Subcutaneous abdominal adipose tissue (tissue), 5 donors: ENCODE results near the gene SLC39A7.

ENCODE experiments used
- H3K27ac ChIP-seq: one replicate; pipeline ENCODE4 v1.7.0; 2013; ENCODE audit warnings: low read depth, mild to moderate bottlenecking, inconsistent platforms, low read length, moderate library complexity
- H3K27me3 ChIP-seq, 5 donors: one replicate each; pipeline ENCODE4 v1.7.0; 2013; ENCODE audit warnings: low read length in 5 of 5, inconsistent platforms in 1 of 5; ENCODE audit not compliant: control insufficient read depth in 5 of 5, insufficient read depth in 4 of 5
- H3K36me3 ChIP-seq, 5 donors: one replicate each; pipeline ENCODE4 v1.7.0; 2013; ENCODE audit warnings: low read length in 5 of 5; ENCODE audit not compliant: control insufficient read depth in 5 of 5, insufficient read depth in 5 of 5
- H3K4me1 ChIP-seq, 5 donors: one replicate each; pipeline ENCODE4 v1.7.0; 2013; ENCODE audit warnings: low read length in 5 of 5, mild to moderate bottlenecking in 3 of 5, moderate library complexity in 1 of 5; ENCODE audit not compliant: control insufficient read depth in 5 of 5, insufficient read depth in 5 of 5
- H3K4me3 ChIP-seq, 5 donors: one replicate each; pipeline ENCODE4 v1.7.0; 2013; ENCODE audit warnings: low read length in 5 of 5, low read depth in 1 of 5
- H3K9ac ChIP-seq, 5 donors: one replicate each; pipeline ENCODE4 v1.7.0; 2013; ENCODE audit warnings: low read length in 5 of 5, mild to moderate bottlenecking in 4 of 5, moderate library complexity in 3 of 5
- H3K9me3 ChIP-seq, 5 donors: one replicate each; pipeline ENCODE4 v1.7.0; 2013; ENCODE audit warnings: low read length in 5 of 5; ENCODE audit not compliant: control insufficient read depth in 5 of 5
- donor health status: healthy.
- donor health status: healthy.
- donor health status: healthy.
- donor health status: healthy.
- donor health status: healthy.

Gene SLC39A7

DNA sequence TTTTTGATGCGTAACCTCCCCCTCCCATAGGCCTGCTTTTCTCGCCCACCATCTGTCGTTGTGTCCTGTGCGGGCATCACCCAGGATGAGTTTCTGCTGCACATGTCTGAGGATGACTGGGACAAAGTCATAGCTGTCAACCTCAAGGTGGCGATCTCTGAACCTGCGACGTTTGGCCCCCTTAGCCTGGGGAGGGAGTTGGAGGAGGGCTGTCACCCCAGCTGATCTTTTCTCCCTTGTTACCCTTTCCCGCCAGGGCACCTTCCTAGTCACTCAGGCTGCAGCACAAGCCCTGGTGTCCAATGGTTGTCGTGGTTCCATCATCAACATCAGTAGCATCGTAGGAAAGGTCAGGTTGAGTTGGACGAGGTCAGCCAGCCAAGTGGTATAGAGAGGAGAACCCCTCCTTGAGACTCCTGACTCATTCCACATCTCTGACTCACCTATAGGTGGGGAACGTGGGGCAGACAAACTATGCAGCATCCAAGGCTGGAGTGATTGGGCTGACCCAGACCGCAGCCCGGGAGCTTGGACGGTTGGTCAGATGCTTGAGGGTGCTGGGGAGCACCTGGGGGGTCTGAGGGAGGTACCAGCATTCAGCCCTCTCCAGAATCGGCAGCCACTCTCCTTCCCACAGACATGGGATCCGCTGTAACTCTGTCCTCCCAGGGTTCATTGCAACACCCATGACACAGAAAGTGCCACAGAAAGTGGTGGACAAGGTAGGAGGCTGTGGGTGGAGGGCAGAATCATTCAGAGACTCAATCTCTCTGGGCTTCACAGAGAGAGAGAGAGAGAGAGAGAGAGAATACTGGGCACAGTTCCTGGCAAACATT, 4.7 kb downstream of the SLC39A7 start:
- Histone ChIP-seq H3K4me1 (peaks cover 14 to 53% (median 46%) of the 10 kb centered on the region in 5 donors), H3K27ac (no peak overlapping the region), H3K9ac (peak overlapping the region in 4 of 5 donors; percentile 76 to 87 (median 84)), H3K9me3 (no peaks in the 10 kb centered on the region), H3K4me3 (peak overlapping the region; percentile 60 to 88 (median 79)), H3K36me3 (peaks cover 7 to 34% (median 31%) of the 10 kb centered on the region in 5 donors), H3K27me3 (no peaks in the 10 kb centered on the region)

DNA sequence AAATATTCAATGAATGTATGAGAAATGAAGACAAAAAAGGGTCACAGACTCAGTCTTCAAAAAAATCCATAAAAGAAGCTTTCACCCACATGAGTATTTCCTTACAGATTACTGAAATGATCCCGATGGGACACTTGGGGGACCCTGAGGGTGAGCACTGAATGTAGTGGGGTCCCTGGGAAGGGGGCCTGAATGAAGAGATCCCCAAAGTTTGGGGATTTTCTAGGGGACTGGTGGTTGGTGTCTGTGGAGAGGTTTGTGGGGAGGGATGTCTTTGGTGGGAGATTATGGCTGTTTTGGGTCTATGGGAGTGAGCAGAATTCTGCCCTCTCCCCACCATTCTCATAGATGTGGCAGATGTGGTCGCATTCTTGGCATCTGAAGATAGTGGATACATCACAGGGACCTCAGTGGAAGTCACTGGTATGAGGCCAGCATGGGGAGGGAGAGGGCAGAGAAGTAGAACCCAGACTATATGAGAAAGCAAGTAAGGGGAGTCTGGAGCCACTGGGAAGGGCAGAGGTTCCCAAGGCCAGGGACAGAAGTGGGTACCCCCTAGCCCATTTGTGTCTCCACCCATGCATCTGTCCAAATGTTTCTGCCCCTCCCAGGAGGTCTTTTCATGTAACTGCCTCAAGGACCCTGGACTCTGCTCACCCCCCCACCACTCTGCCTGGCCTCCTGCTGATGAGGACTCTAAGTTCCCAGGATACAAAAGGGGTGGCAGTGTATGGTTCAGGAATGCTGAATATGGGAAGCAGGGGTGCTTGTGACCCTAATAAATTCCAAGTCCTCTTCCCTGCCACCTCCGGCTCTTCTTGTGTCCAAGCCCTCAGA, 5.6 kb downstream of the SLC39A7 start:
- no peaks in the 10 kb centered on the region for H3K9me3 ChIP-seq
- peaks cover 7 to 40% (median 34%) of the 10 kb centered on the region in 5 donors for H3K36me3 ChIP-seq
- no peak overlapping the region for H3K9ac ChIP-seq
- H3K27me3 ChIP-seq: no peaks in the 10 kb centered on the region
- H3K4me3 ChIP-seq: no peak overlapping the region
- peaks cover 14 to 50% (median 44%) of the 10 kb centered on the region in 5 donors for H3K4me1 ChIP-seq
- H3K27ac ChIP-seq: no peak overlapping the region

DNA sequence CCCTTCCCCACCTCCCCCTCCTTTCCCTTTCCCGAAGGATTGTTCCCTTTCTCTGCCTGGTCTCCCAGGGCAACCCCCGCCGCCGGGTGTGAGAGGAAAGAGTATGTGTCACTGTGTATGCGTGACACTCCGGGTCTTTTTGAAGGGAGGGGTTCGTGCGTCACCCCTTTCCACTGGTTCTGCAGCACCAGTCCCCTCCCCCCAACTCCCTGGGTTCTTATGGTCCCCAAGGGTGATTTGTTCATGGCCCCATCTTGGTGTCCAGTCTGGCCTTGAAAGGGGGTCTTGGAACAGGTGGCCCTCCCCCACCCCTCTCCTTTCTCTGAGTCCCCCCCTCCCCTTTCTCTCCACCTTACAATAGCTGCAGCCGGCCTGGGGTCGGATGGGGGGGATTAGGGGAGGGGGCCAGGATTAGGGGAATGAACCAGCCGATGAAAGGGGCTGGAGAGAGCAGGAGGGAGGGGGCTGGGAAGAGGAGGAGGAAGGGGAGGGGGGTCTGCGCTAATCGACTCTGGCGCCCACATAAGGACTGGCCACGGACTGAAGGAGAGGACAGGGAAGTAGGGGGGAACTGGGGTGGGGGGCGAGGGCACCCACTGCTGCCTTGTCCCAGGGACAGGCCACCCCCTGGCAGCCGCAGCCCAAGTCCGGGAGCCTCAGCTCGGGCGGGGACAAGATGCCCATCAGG, 6.3 kb downstream of the SLC39A7 start:
- peaks cover 7 to 43% (median 36%) of the 10 kb centered on the region in 5 donors for H3K4me1 ChIP-seq
- no peaks in the 10 kb centered on the region for H3K9me3 ChIP-seq
- H3K36me3 ChIP-seq: peaks cover 7 to 39% (median 37%) of the 10 kb centered on the region in 5 donors
- peak overlapping the region; percentile 55 to 89 (median 83) for H3K4me3 ChIP-seq
- peak overlapping the region; percentile 87 for H3K27ac ChIP-seq
- peak overlapping the region in 3 of 5 donors; percentile 93 to 98 (median 95) for H3K9ac ChIP-seq
- no peaks in the 10 kb centered on the region for H3K27me3 ChIP-seq

DNA sequence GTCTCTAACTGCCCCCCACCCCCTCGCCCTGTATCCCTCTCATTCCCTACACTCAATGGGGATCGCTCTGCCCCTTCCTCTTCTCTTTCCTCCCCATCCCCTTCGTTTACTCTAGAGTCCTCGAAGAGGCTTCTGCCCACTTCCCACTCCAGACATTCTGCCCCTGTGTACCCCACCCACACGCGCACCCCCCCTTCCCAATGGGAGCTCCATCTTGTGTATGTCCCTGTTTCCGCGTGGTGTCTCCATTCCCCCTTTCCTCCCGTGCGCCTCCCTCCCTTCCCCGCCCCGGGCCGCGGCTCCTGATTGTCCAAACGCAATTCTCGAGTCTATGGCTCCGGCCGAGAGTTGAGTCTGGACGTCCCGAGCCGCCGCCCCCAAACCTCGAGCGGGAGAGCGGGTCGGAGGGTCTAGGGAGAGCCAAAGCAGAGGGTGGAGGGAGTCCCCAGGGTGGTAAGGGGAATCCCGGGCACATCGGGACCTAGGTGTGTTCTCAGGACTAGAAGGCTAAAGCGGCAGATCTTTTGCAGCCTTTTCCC, 7.0 kb downstream of the SLC39A7 start:
- H3K9ac ChIP-seq: peak overlapping the region; percentile 48 to 98 (median 94)
- H3K9me3 ChIP-seq: no peaks in the 10 kb centered on the region
- peak overlapping the region; percentile 87 for H3K27ac ChIP-seq
- peaks cover 4 to 40% (median 33%) of the 10 kb centered on the region in 5 donors for H3K4me1 ChIP-seq
- H3K36me3 ChIP-seq: peaks cover 4 to 33% (median 32%) of the 10 kb centered on the region in 5 donors
- H3K27me3 ChIP-seq: no peaks in the 10 kb centered on the region
- peak overlapping the region; percentile 78 to 89 (median 83) for H3K4me3 ChIP-seq

DNA sequence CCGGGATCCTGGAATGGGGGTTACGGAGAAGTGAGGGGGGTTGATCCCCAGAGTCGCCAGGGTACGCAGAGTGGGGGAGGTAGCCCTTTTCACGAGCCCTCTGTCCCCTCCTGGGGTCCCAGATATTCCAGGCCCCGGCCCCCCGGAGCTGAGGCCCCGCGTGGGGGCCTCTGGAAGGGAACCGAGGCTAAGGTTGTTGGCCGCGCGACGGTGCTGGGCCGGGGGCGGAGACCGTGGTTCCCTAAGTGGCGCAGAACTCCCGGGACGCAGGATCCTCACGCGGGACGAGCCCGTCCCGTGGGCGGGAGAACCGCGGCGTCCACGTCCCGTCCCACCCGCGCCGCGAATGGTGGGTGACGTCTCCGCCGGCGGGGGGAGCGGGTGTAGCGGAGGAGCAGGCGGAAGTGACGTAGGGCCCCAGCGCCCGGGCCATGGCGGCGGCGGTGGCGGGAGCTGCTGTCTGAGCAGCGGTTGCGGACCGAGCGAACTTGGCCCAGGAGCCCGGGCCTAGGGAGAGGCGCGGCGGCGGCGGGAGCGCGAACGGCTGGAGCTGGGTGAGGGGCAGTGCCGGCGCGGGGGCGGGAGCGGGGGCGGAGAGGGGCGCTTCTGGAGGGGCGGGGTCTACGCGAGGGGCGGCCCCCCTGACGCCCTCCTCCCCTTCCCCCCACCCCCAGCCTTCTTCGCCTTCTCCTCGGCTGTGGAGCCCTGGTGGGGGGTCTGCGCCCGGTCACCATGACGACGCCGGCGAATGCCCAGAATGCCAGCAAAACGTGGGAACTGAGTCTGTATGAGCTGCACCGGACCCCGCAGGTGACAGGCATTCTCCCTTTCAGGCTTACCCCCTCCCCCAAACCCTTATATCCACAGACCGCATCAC, 7.7 kb downstream of the SLC39A7 start, which contains the start of gene RING1:
RING1 (plus strand) TSS at position 410 of the 877 bp plus-strand sequence; CDS start at position 733, 323 bp downstream.
- peaks cover 0 to 26% (median 25%) of the 10 kb centered on the region in 5 donors for H3K36me3 ChIP-seq
- H3K4me3 ChIP-seq: peak within 1 kb of the TSS; percentile 78 to 89 (median 83)
- peaks cover 4 to 45% (median 40%) of the 10 kb centered on the region in 5 donors for H3K4me1 ChIP-seq
- H3K9ac ChIP-seq: peak within 1 kb of the TSS; percentile 48 to 98 (median 94)
- H3K27me3 ChIP-seq: peaks cover 0 to 3% (median 0%) of the 10 kb centered on the region in 5 donors
- peak within 1 kb of the TSS; percentile 87 for H3K27ac ChIP-seq
- H3K9me3 ChIP-seq: no peaks in the 10 kb centered on the region

DNA sequence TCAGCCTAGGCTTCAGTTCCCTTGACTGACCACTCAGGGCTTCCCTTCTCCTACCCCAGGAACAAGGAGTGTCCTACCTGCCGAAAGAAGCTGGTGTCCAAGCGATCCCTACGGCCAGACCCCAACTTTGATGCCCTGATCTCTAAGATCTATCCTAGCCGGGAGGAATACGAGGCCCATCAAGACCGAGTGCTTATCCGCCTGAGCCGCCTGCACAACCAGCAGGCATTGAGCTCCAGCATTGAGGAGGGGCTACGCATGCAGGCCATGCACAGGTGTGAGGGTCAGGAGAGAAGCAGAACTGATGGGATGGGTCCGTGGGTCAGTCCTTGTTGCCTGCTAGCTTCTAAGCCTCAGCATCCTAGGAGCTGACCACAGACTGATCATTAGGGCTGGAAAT, 9.2 kb downstream of the SLC39A7 start:
- Histone ChIP-seq H3K9me3 (no peaks in the 10 kb centered on the region), H3K4me3 (no peak overlapping the region), H3K27me3 (peaks cover 0 to 5% (median 0%) of the 10 kb centered on the region in 5 donors), H3K36me3 (peaks cover 0 to 23% (median 19%) of the 10 kb centered on the region in 5 donors), H3K4me1 (peaks cover 0 to 44% (median 38%) of the 10 kb centered on the region in 5 donors), H3K9ac (no peak overlapping the region), H3K27ac (no peak overlapping the region)

DNA sequence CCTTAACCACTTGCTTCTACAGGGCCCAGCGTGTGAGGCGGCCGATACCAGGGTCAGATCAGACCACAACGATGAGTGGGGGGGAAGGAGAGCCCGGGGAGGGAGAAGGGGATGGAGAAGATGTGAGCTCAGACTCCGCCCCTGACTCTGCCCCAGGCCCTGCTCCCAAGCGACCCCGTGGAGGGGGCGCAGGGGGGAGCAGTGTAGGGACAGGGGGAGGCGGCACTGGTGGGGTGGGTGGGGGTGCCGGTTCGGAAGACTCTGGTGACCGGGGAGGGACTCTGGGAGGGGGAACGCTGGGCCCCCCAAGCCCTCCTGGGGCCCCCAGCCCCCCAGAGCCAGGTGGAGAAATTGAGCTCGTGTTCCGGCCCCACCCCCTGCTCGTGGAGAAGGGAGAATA, 10.5 kb downstream of the SLC39A7 start:
- Histone ChIP-seq H3K36me3 (peaks cover 0 to 23% (median 19%) of the 10 kb centered on the region in 5 donors), H3K4me3 (no peak overlapping the region), H3K4me1 (peaks cover 0 to 37% (median 32%) of the 10 kb centered on the region in 5 donors), H3K9me3 (no peaks in the 10 kb centered on the region), H3K9ac (no peak overlapping the region), H3K27me3 (peaks cover 0 to 5% (median 3%) of the 10 kb centered on the region in 5 donors), H3K27ac (no peak overlapping the region)

DNA sequence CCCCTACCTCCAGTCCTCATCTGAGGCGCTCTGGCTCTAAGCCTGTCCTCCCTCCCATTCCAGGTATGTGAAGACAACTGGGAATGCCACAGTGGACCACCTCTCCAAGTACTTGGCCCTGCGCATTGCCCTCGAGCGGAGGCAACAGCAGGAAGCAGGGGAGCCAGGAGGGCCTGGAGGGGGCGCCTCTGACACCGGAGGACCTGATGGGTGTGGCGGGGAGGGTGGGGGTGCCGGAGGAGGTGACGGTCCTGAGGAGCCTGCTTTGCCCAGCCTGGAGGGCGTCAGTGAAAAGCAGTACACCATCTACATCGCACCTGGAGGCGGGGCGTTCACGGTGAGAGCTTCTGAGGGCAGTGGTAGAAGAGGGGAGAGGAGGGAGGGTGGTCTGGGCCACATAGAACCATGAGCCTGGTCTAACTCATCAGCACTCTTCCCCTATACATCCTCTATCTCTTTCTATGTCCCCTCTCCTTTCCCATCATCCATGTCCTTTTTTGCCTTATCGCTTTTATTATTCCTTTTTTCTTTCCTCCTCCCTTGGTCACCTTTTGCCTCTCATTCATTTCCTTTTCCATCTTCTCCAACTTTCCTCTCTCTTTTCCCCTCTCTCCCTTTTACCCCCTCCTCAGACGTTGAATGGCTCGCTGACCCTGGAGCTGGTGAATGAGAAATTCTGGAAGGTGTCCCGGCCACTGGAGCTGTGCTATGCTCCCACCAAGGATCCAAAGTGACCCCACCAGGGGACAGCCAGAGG, 11.2 kb downstream of the SLC39A7 start:
- no peaks in the 10 kb centered on the region for H3K9me3 ChIP-seq
- peaks cover 0 to 5% (median 3%) of the 10 kb centered on the region in 5 donors for H3K27me3 ChIP-seq
- H3K4me1 ChIP-seq: peaks cover 0 to 37% (median 32%) of the 10 kb centered on the region in 5 donors
- H3K4me3 ChIP-seq: no peak overlapping the region
- H3K27ac ChIP-seq: no peak overlapping the region
- H3K9ac ChIP-seq: no peak overlapping the region
- H3K36me3 ChIP-seq: peaks cover 0 to 23% (median 19%) of the 10 kb centered on the region in 5 donors
